ENCODE data around the gene MYH11.

Gene MYH11

GRCh38 chr16:15660203-15660601 lies 196.6 kb downstream of the MYH11 start:
- no peak for TF ChIP-seq CREB1 (IDR thresholded peaks at IDR 0.05; ENCODE audit: low read depth)
- no peak for TF ChIP-seq FOXM1 (IDR thresholded peaks at IDR 0.05; ENCODE audit: borderline replicate concordance, low read depth)
- TF ChIP-seq YY1 (IDR thresholded peaks at IDR 0.05; ENCODE audit: low read depth) = no peak
- TF ChIP-seq TCF12 (IDR thresholded peaks at IDR 0.05; ENCODE audit: low read depth) = no peak
- no peak for TF ChIP-seq ZBTB7A (IDR thresholded peaks at IDR 0.05; ENCODE audit: low read depth)
- TF ChIP-seq USF1 (IDR thresholded peaks at IDR 0.05) = no peak
- no peak for TF ChIP-seq EGR1 (IDR thresholded peaks at IDR 0.05)
- no peak for TF ChIP-seq TEAD4 (IDR thresholded peaks at IDR 0.05)
- TF ChIP-seq, protein P1, sequence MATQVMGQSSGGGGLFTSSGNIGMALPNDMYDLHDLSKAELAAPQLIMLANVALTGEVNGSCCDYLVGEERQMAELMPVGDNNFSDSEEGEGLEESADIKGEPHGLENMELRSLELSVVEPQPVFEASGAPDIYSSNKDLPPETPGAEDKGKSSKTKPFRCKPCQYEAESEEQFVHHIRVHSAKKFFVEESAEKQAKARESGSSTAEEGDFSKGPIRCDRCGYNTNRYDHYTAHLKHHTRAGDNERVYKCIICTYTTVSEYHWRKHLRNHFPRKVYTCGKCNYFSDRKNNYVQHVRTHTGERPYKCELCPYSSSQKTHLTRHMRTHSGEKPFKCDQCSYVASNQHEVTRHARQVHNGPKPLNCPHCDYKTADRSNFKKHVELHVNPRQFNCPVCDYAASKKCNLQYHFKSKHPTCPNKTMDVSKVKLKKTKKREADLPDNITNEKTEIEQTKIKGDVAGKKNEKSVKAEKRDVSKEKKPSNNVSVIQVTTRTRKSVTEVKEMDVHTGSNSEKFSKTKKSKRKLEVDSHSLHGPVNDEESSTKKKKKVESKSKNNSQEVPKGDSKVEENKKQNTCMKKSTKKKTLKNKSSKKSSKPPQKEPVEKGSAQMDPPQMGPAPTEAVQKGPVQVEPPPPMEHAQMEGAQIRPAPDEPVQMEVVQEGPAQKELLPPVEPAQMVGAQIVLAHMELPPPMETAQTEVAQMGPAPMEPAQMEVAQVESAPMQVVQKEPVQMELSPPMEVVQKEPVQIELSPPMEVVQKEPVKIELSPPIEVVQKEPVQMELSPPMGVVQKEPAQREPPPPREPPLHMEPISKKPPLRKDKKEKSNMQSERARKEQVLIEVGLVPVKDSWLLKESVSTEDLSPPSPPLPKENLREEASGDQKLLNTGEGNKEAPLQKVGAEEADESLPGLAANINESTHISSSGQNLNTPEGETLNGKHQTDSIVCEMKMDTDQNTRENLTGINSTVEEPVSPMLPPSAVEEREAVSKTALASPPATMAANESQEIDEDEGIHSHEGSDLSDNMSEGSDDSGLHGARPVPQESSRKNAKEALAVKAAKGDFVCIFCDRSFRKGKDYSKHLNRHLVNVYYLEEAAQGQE (IDR thresholded peaks at IDR 0.05; ENCODE audit: low read depth) = no peak
- TF ChIP-seq NFIC (IDR thresholded peaks at IDR 0.05) = no peak
- TF ChIP-seq EP300 (IDR thresholded peaks at IDR 0.05; ENCODE audit: borderline replicate concordance) = no peak
- no peak for TF ChIP-seq TAF1 (IDR thresholded peaks at IDR 0.05; ENCODE audit: low read depth)
- no peak for TF ChIP-seq MAX (IDR thresholded peaks at IDR 0.05)
- TF ChIP-seq CEBPB (IDR thresholded peaks at IDR 0.05) = no peak
- TF ChIP-seq RAD21 (IDR thresholded peaks at IDR 0.05; ENCODE audit: low read depth) = no peak

DNA sequence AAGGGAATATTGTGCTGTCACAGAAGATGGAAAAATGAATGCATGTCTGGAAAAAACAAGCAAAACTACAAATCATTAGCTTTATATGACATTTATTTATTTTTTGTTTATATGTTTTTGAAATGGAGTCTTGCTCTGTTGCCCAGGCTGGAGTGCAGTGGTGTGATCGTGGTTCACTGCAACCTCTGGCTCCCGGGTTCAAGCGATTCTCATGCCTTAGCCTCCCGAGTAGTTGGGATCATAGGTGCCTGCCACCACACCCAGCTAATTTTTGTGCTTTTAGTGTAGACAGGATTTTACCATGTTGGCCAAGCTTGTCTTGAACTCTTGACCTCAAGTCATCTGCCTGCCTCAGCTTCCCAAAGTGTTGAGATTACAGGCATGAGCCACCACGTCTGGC lies 198.3 kb downstream of the MYH11 start:
- TF ChIP-seq USF1 (IDR thresholded peaks at IDR 0.05) (no peak), CEBPB (IDR thresholded peaks at IDR 0.05) (no peak), CREB1 (IDR thresholded peaks at IDR 0.05; ENCODE audit: low read depth) (no peak), MAX (IDR thresholded peaks at IDR 0.05) (no peak), NFIC (IDR thresholded peaks at IDR 0.05) (no peak), TAF1 (IDR thresholded peaks at IDR 0.05; ENCODE audit: low read depth) (no peak), RAD21 (IDR thresholded peaks at IDR 0.05; ENCODE audit: low read depth) (no peak), FOXM1 (IDR thresholded peaks at IDR 0.05; ENCODE audit: borderline replicate concordance, low read depth) (no peak), EGR1 (IDR thresholded peaks at IDR 0.05) (no peak), TEAD4 (IDR thresholded peaks at IDR 0.05) (no peak), TCF12 (IDR thresholded peaks at IDR 0.05; ENCODE audit: low read depth) (no peak), EP300 (IDR thresholded peaks at IDR 0.05; ENCODE audit: borderline replicate concordance) (no peak), YY1 (IDR thresholded peaks at IDR 0.05; ENCODE audit: low read depth) (no peak), ZBTB7A (IDR thresholded peaks at IDR 0.05; ENCODE audit: low read depth) (no peak)
- TF ChIP-seq, protein P1 (IDR thresholded peaks at IDR 0.05; ENCODE audit: low read depth) = no peak

GRCh38 chr16:15658149-15658548 lies 198.7 kb downstream of the MYH11 start:
- TF ChIP-seq CREB1 (IDR thresholded peaks at IDR 0.05; ENCODE audit: low read depth) (no peak), EP300 (IDR thresholded peaks at IDR 0.05; ENCODE audit: borderline replicate concordance) (no peak), TAF1 (IDR thresholded peaks at IDR 0.05; ENCODE audit: low read depth) (no peak), RAD21 (IDR thresholded peaks at IDR 0.05; ENCODE audit: low read depth) (no peak), ZBTB7A (IDR thresholded peaks at IDR 0.05; ENCODE audit: low read depth) (no peak), YY1 (IDR thresholded peaks at IDR 0.05; ENCODE audit: low read depth) (no peak), USF1 (IDR thresholded peaks at IDR 0.05) (no peak), CEBPB (IDR thresholded peaks at IDR 0.05) (no peak), TEAD4 (IDR thresholded peaks at IDR 0.05) (no peak), MAX (IDR thresholded peaks at IDR 0.05) (no peak), EGR1 (IDR thresholded peaks at IDR 0.05) (no peak), TCF12 (IDR thresholded peaks at IDR 0.05; ENCODE audit: low read depth) (no peak), NFIC (IDR thresholded peaks at IDR 0.05) (no peak), FOXM1 (IDR thresholded peaks at IDR 0.05; ENCODE audit: borderline replicate concordance, low read depth) (no peak)
- TF ChIP-seq, protein P1 (IDR thresholded peaks at IDR 0.05; ENCODE audit: low read depth) = no peak

Data from Ishikawa (cell line).